Endothelial cell of umbilical vein (primary cell): Measurements from ENCODE around the gene LYSMD2. TPM values are rescaled to one million over a fixed set of nuclear protein-coding genes. Genes with fewer than 3 reads are reported as not detected.

Experiments
- BruUV-seq: library from RNA; stranded (reverse); fragments of 400-500 nt; replicated peaks from 2 replicates; lab custom pipeline; 2021; lab: Mats Ljungman, UMichigan
- CTCF ChIA-PET: fragments of 300-600, 350-600 bp; sonication (Branson Sonifier 250); formaldehyde crosslinking; loops from one replicate; lab custom pipeline; 2021; ENCODE audit warnings: antibody characterized with exemption, inconsistent platforms; lab: Charles Lee
- POLR2A ChIA-PET: fragments of 300-600, 350-600 bp; sonication (Branson Sonifier 250); formaldehyde crosslinking; loops from one replicate; lab custom pipeline; 2021; ENCODE audit warnings: antibody characterized with exemption, inconsistent platforms; lab: Charles Lee
- DNase-seq: peaks from one replicate; pipeline ENCODE4 v3.0.0-alpha.2; 2011; ENCODE audit warnings: low read depth, low spot score
- FAIRE-seq: peaks from 2 replicates; lab custom pipeline; 2011; peaks lifted over from hg19 to GRCh38; lab: Jason Lieb, UNC
- H2AFZ ChIP-seq: 2 replicates; pipeline ENCODE4 v1.6.0; 2012; ENCODE audit warnings: low read depth, low read length, control low read depth, inconsistent platforms
- H3K27ac ChIP-seq: 2 replicates; pipeline ENCODE4 v1.5.1; 2011; ENCODE audit warnings: low read depth, mild to moderate bottlenecking, control low read depth, low read length, moderate library complexity; ENCODE audit not compliant: insufficient read depth
- H3K27me3 ChIP-seq, 2 experiments: 2 replicates each; pipeline versions ENCODE4 v1.6.0 to v1.6.1; 2011; ENCODE audit warnings: low read length in 2 of 2, mixed read lengths in 1 of 2; ENCODE audit not compliant: control insufficient read depth in 2 of 2, insufficient read depth in 2 of 2
- H3K36me3 ChIP-seq, 2 experiments: 2 replicates in 1 of 2; 3 replicates in 1 of 2; pipeline ENCODE4 v1.5.1; 2011; ENCODE audit warnings: low read length in 2 of 2, mild to moderate bottlenecking in 1 of 2, moderate library complexity in 1 of 2; ENCODE audit not compliant: control insufficient read depth in 2 of 2, insufficient read depth in 2 of 2; ENCODE audit errors: extremely low read depth in 1 of 2
- H3K4me1 ChIP-seq: 3 replicates; pipeline ENCODE4 v1.5.1; 2011; ENCODE audit warnings: mild to moderate bottlenecking, low read length; ENCODE audit not compliant: control insufficient read depth, insufficient read depth; ENCODE audit errors: extremely low read depth
- H3K4me2 ChIP-seq: 2 replicates; pipeline ENCODE4 v1.6.1; 2011; ENCODE audit warnings: low read length, control low read depth, mixed read lengths; ENCODE audit not compliant: insufficient read depth
- H3K4me3 ChIP-seq, 3 experiments: fragments of 200-600 bp in 1 of 3; sonication (generic), shearing (Covaris generic) in 1 of 3; replicated peaks in 1 of 3; 2 replicates each; pipeline ENCODE4 v1.5.1; 2011 to 2016; ENCODE audit warnings: control low read depth in 3 of 3, low read length in 3 of 3, mild to moderate bottlenecking in 2 of 3, inconsistent platforms in 1 of 3, low read depth in 1 of 3, moderate library complexity in 1 of 3; ENCODE audit not compliant: insufficient read depth in 1 of 3
- H3K79me2 ChIP-seq: 2 replicates; pipeline ENCODE4 v1.6.0; 2012; ENCODE audit warnings: low read length, inconsistent platforms; ENCODE audit not compliant: control insufficient read depth, insufficient read depth
- H3K9ac ChIP-seq: replicated peaks from 2 replicates; pipeline ENCODE3; 2011; ENCODE audit warnings: low read length, control low read depth; ENCODE audit not compliant: insufficient read depth; ENCODE audit errors: extremely low read depth
- H3K9me1 ChIP-seq: replicated peaks from 3 replicates; pipeline ENCODE4 v1.6.0; 2011; ENCODE audit warnings: mild to moderate bottlenecking, low read length; ENCODE audit not compliant: control insufficient read depth, insufficient read depth; ENCODE audit errors: extremely low read depth
- H3K9me3 ChIP-seq: replicated peaks from 2 replicates; pipeline ENCODE4 v1.5.1; 2012; ENCODE audit warnings: low read length, inconsistent platforms; ENCODE audit not compliant: control insufficient read depth, insufficient read depth
- H4K20me1 ChIP-seq: replicated peaks from 2 replicates; pipeline ENCODE3; 2011; ENCODE audit warnings: mild to moderate bottlenecking, low read length; ENCODE audit not compliant: control insufficient read depth, insufficient read depth; ENCODE audit errors: extremely low read depth
- EZH2 ChIP-seq: IDR thresholded peaks from 2 replicates; pipeline ENCODE4 v1.6.1; 2012; ENCODE audit warnings: borderline replicate concordance, low read depth, mild to moderate bottlenecking, moderate library complexity, low read length, inconsistent platforms; ENCODE audit not compliant: severe bottlenecking
- FOS ChIP-seq: IDR thresholded peaks from 2 replicates; pipeline ENCODE4 v1.6.1; 2011; ENCODE audit warnings: mild to moderate bottlenecking, low read length, moderate library complexity, borderline replicate concordance; ENCODE audit not compliant: insufficient read depth
- GATA2 ChIP-seq: IDR thresholded peaks from 2 replicates; pipeline ENCODE4 v1.7.0; 2011; ENCODE audit warnings: low read depth, mild to moderate bottlenecking, moderate library complexity, mixed read lengths, low read length; ENCODE audit not compliant: insufficient read length, insufficient read depth
- JUN ChIP-seq: IDR thresholded peaks from 2 replicates; pipeline ENCODE4 v1.6.1; 2011; ENCODE audit warnings: borderline replicate concordance, low read depth; ENCODE audit not compliant: insufficient read length, insufficient read depth
- MYC ChIP-seq: IDR thresholded peaks from one replicate; pipeline ENCODE4 v1.6.1; 2011; ENCODE audit warnings: mild to moderate bottlenecking, low read depth, low read length
- POLR2A ChIP-seq: IDR thresholded peaks from 2 replicates; pipeline ENCODE4 v1.6.1; 2012; ENCODE audit warnings: low read depth, mild to moderate bottlenecking, control low read depth, low read length
- POLR2AphosphoS5 ChIP-seq: IDR thresholded peaks from 2 replicates; pipeline ENCODE4 v1.6.1; 2012; ENCODE audit warnings: low read depth, mild to moderate bottlenecking, control low read depth, low read length, moderate library complexity; ENCODE audit not compliant: insufficient read depth
- dilution Hi-C: fragments of 300-500 bp; cut with MboI; formaldehyde crosslinking; loops from one replicate; pipeline ENCODE4 v1.15.0; 2019; ENCODE audit warnings: low sequenced_read_pairs; ENCODE audit not compliant: extremely low pct_ligation_motif_present
- intact Hi-C: fragments of 100-400 bp; cut with micrococcal nuclease; formaldehyde crosslinking; loops from one replicate; pipeline ENCODE4 v1.10.0; 2022
- polyA plus RNA-seq, 4 experiments: library from polyadenylated mRNA; depleted of rRNA in 3 of 4; stranded (reverse) in 3 of 4; unstranded in 1 of 4; fragments of >200 nt; gene quantifications; 2 replicates each; pipeline versions ENCODE4 v1.2.1 to v1.2.3, GENCODE V29; 2011 to 2012; ENCODE audit warnings: missing spikeins in 1 of 4
- total RNA-seq: library from RNA; stranded (reverse); gene quantifications from 2 replicates; pipeline ENCODE4 v1.2.3, GENCODE V29; 2021
- TF ChIP-seq, protein P1 (sequence below), 2 donors: IDR thresholded peaks; 1 replicate in 1 of 2; 2 replicates in 1 of 2; pipeline ENCODE4 v1.5.1; 2011; ENCODE audit warnings: low read length in 2 of 2, mild to moderate bottlenecking in 2 of 2, moderate library complexity in 2 of 2, control low read depth in 1 of 2, inconsistent platforms in 1 of 2, low read depth in 1 of 2; ENCODE audit not compliant: insufficient read depth in 1 of 2; ENCODE audit errors: extremely low read depth in 1 of 2
- TF ChIP-seq, protein P2 (sequence below): IDR thresholded peaks from 2 replicates; pipeline ENCODE4 v1.6.1; 2011; ENCODE audit not compliant: insufficient read depth, insufficient read length

LYSMD2 gene
- total and polyA plus RNA-seq, 2 donors (not counting 3 experiments of a cell fraction or from before 2014, with no cell fraction given): 6.2 to 8.0 TPM

GRCh38 chr15:51765751-51766150 lies 28.3 kb upstream of the LYSMD2 start:
- BruUV-seq: no TSS peak
- no peaks in the 10 kb centered on the region for H4K20me1 ChIP-seq
- H3K9me3 ChIP-seq: no peaks in the 10 kb centered on the region
- peaks cover 5% of the 10 kb centered on the region for H3K4me1 ChIP-seq
- no peaks in the 10 kb centered on the region for H3K79me2 ChIP-seq
- intact Hi-C loops: no loop called here
- ChIA-PET POLR2A (no interaction called here), CTCF (interaction anchor here (1.2 to 2.8 kb wide), 2 partner anchors 11 to 115 kb away, joined by 5 to 28 read pairs (median 16); no protein-coding TSS in a partner anchor)
- no peaks in the 10 kb centered on the region for H3K9me1 ChIP-seq
- H3K27ac ChIP-seq: no peak overlapping the region
- H3K36me3 ChIP-seq: no peaks in the 10 kb centered on the region
- H3K4me3 ChIP-seq: no peak overlapping the region
- no peak overlapping the region for H3K9ac ChIP-seq
- H3K27me3 ChIP-seq: peaks cover 3% of the 10 kb centered on the region in 2 experiments
- no peak overlapping the region for H2AFZ ChIP-seq
- FAIRE-seq: no peak
- no peak for DNase-seq
- H3K4me2 ChIP-seq: no peak overlapping the region
- dilution Hi-C loops: no loop called here
- TF ChIP-seq EZH2: no peak
- no peak for TF ChIP-seq JUN
- no peak for TF ChIP-seq POLR2A
- TF ChIP-seq FOS: no peak
- TF ChIP-seq MYC: no peak

- Histone ChIP-seq H3K36me3 (no peaks in the 10 kb centered on the region), H3K9ac (no peak overlapping the region), H2AFZ (no peak overlapping the region), H3K27me3 (peaks cover 11 to 14% of the 10 kb centered on the region in 2 experiments), H4K20me1 (no peaks in the 10 kb centered on the region), H3K4me3 (no peak overlapping the region), H3K9me3 (no peaks in the 10 kb centered on the region), H3K9me1 (no peaks in the 10 kb centered on the region), H3K4me2 (no peak overlapping the region), H3K79me2 (no peaks in the 10 kb centered on the region), H3K27ac (no peak overlapping the region), H3K4me1 (no peaks in the 10 kb centered on the region)
- dilution Hi-C loops: no loop called here
- POLR2A ChIA-PET: interaction anchor here (0.5 kb wide), 1 partner anchor 14 kb away, joined by 6 read pairs; no protein-coding TSS in a partner anchor
- DNase-seq (no peak), FAIRE-seq (no peak)
- intact Hi-C loops: no loop called here
- CTCF ChIA-PET: interaction anchor here (0.7 to 2.9 kb wide), 2 partner anchors 16 to 111 kb away, joined by 3 to 11 read pairs; no protein-coding TSS in a partner anchor
- TF ChIP-seq POLR2AphosphoS5 (no peak), EZH2 (no peak), JUN (no peak), GATA2 (no peak), FOS (no peak), POLR2A (no peak), MYC (no peak)
- TF ChIP-seq, protein P1, sequence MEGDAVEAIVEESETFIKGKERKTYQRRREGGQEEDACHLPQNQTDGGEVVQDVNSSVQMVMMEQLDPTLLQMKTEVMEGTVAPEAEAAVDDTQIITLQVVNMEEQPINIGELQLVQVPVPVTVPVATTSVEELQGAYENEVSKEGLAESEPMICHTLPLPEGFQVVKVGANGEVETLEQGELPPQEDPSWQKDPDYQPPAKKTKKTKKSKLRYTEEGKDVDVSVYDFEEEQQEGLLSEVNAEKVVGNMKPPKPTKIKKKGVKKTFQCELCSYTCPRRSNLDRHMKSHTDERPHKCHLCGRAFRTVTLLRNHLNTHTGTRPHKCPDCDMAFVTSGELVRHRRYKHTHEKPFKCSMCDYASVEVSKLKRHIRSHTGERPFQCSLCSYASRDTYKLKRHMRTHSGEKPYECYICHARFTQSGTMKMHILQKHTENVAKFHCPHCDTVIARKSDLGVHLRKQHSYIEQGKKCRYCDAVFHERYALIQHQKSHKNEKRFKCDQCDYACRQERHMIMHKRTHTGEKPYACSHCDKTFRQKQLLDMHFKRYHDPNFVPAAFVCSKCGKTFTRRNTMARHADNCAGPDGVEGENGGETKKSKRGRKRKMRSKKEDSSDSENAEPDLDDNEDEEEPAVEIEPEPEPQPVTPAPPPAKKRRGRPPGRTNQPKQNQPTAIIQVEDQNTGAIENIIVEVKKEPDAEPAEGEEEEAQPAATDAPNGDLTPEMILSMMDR (IDR thresholded peaks at IDR 0.05; ENCODE audit: extremely low read depth in 1 of 2, insufficient read depth in 1 of 2, low read depth in 1 of 2, low read length in 2 of 2): no peak
- TF ChIP-seq, protein P2, sequence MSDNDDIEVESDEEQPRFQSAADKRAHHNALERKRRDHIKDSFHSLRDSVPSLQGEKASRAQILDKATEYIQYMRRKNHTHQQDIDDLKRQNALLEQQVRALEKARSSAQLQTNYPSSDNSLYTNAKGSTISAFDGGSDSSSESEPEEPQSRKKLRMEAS: no peak
- no TSS peak for BruUV-seq
These were observed 23.4 kb upstream of the LYSMD2 start for GRCh38 chr15:51760805-51761204.
